Testis (tissue), 3 donors: ENCODE results near the gene CDH23. TPM values are rescaled to one million over a fixed set of nuclear protein-coding genes. Genes with fewer than 3 reads are reported as not detected.

Experiments
- DNase-seq: peaks from one replicate; pipeline ENCODE4 v3.0.0-alpha.2; 2019
- H3K27ac ChIP-seq, 2 donors: fragments of 200-600 bp; sonication (generic); one replicate each; pipeline ENCODE4 v1.5.1; 2019
- H3K27me3 ChIP-seq: fragments of 200-600 bp; sonication (generic); one replicate; pipeline ENCODE4 v1.5.1; 2019
- H3K36me3 ChIP-seq: fragments of 200-600 bp; sonication (generic); one replicate; pipeline ENCODE4 v1.5.1; 2017; ENCODE audit warnings: low read depth; ENCODE audit errors: missing control alignments
- H3K4me1 ChIP-seq: fragments of 200-600 bp; sonication (generic); one replicate; pipeline ENCODE4 v1.5.1; 2019
- H3K4me3 ChIP-seq, 2 donors: fragments of 200-600 bp; sonication (generic); one replicate each; pipeline ENCODE4 v1.5.1; 2017 to 2019
- H3K9me3 ChIP-seq: fragments of 200-600 bp; sonication (generic); one replicate; pipeline ENCODE4 v1.5.1; 2017
- CTCF ChIP-seq, 3 experiments: fragments of 450-650 bp in 2 of 3; fragments of 200-600 bp in 1 of 3; sonication (generic) in 1 of 3; IDR thresholded peaks; one replicate each; pipeline ENCODE4 v1.5.1; 2016 to 2019; ENCODE audit warnings: antibody characterized with exemption in 3 of 3, mild to moderate bottlenecking in 2 of 3, moderate library complexity in 1 of 3
- POLR2A ChIP-seq: fragments of 450-650 bp; IDR thresholded peaks from one replicate; pipeline ENCODE4 v1.6.1; 2017; ENCODE audit warnings: antibody characterized with exemption, mild to moderate bottlenecking, moderate library complexity
- WGBS, 2 donors: methylation state at CpG; one replicate each; pipeline ENCODE4 v1.1.5; 2018; 5-methylcytosine and 5-hydroxymethylcytosine counted together
- intact Hi-C: fragments of 100-400 bp; cut with DNase I; formaldehyde crosslinking; loops from one replicate; pipeline ENCODE4 v1.15.1; 2023; ENCODE audit warnings: low total_unique reads
- polyA plus RNA-seq: library from polyadenylated mRNA; stranded (reverse); fragments of 350-450 nt; fragmentation: Illumina TruSeq; extraction: RNeasy Lipid Tissue Mini Kit (QIAGEN cat#74804); gene quantifications from one replicate; pipeline ENCODE4 v1.2.3, GENCODE V29; 2014; ENCODE audit warnings: low read depth, low replicate concordance; ENCODE audit not compliant: insufficient read depth
- total RNA-seq, 2 donors: library from RNA; depleted of rRNA; stranded (reverse); fragments of >200 nt; gene quantifications; one replicate each; pipeline ENCODE4 v1.2.3, GENCODE V29; 2016

The CDH23 gene
- total and polyA plus RNA-seq, 3 donors from 2014 or later, result 29.8 to 125 (median 81.7) TPM

- H3K4me3 ChIP-seq, result no peak overlapping the region
- no peak for DNase-seq
- H3K36me3 ChIP-seq, result no peaks in the 10 kb centered on the region
- no peaks in the 10 kb centered on the region for H3K4me1 ChIP-seq
- intact Hi-C loops, result no loop called here
- WGBS, 2 donors, result 90 to 93% methylated on average over 7 to 21 of the region's 21 CpGs
- TF ChIP-seq POLR2A (no peak), CTCF (IDR thresholded peaks at IDR 0.05) (no peak)
- H3K9me3 ChIP-seq, result no peaks in the 10 kb centered on the region
- H3K27me3 ChIP-seq, result no peaks in the 10 kb centered on the region
- H3K27ac ChIP-seq, result no peak overlapping the region
Observed at GRCh38 chr10:71807557-71808510, 411.1 kb downstream of the CDH23 start.

GRCh38 chr10:71809628-71810027, 412.9 kb downstream of the CDH23 start:
- no peaks in the 10 kb centered on the region for H3K36me3 ChIP-seq
- WGBS, 2 donors, result 88 to 94% methylated on average over 23 to 25 of the region's 25 CpGs
- no peaks in the 10 kb centered on the region for H3K27me3 ChIP-seq
- H3K27ac ChIP-seq, result no peak overlapping the region
- H3K9me3 ChIP-seq, result no peaks in the 10 kb centered on the region
- no peak overlapping the region for H3K4me3 ChIP-seq
- H3K4me1 ChIP-seq, result no peaks in the 10 kb centered on the region
- TF ChIP-seq CTCF (IDR thresholded peaks at IDR 0.05) (no peak), POLR2A (no peak)
- intact Hi-C loops, result loop anchor here (10.0 kb wide), 1 partner anchor 415 kb away; the partner anchor contains the start of gene CDH23
- no peak for DNase-seq

- Histone ChIP-seq H3K9me3 (no peaks in the 10 kb centered on the region), H3K36me3 (no peaks in the 10 kb centered on the region), H3K4me3 (no peak overlapping the region), H3K4me1 (no peaks in the 10 kb centered on the region), H3K27me3 (no peaks in the 10 kb centered on the region), H3K27ac (no peak overlapping the region)
- 82 to 90% methylated on average over 13 of the region's 13 CpGs for WGBS, 2 donors
- TF ChIP-seq POLR2A (no peak), CTCF (IDR thresholded peaks at IDR 0.05) (no peak)
- DNase-seq, result no peak
- intact Hi-C loops, result loop anchor here (10.0 kb wide), 1 partner anchor 415 kb away; the partner anchor contains the start of gene CDH23
Observed at GRCh38 chr10:71810048-71810750, 413.5 kb downstream of the CDH23 start.

GRCh38 chr10:71811351-71811750, 414.6 kb downstream of the CDH23 start:
- TF ChIP-seq POLR2A (no peak), CTCF (IDR thresholded peaks at IDR 0.05) (no peak)
- no peak for DNase-seq
- no peak overlapping the region for H3K4me3 ChIP-seq
- H3K36me3 ChIP-seq, result no peaks in the 10 kb centered on the region
- no peak overlapping the region for H3K27ac ChIP-seq
- WGBS, 2 donors, result 84 to 89% methylated on average over 7 to 19 of the region's 19 CpGs
- H3K27me3 ChIP-seq, result no peaks in the 10 kb centered on the region
- no peaks in the 10 kb centered on the region for H3K4me1 ChIP-seq
- H3K9me3 ChIP-seq, result no peaks in the 10 kb centered on the region
- intact Hi-C loops, result loop anchor here (10.0 kb wide), 1 partner anchor 417 kb away; the partner anchor contains the start of gene CDH23
